GM23248 (cell line): ENCODE data around the gene PLCB1. TPM values are rescaled to one million over a fixed set of nuclear protein-coding genes. Genes with fewer than 3 reads are reported as not detected.

Experiments used
- DNase-seq: peaks from one replicate; pipeline ENCODE4 v3.0.0-alpha.2; 2015
- H2AFZ ChIP-seq: fragments of 200-600 bp; sonication (generic); 2 replicates; pipeline ENCODE4 v1.6.1; 2016; ENCODE audit warnings: antibody characterized with exemption
- H3F3A ChIP-seq: fragments of 200-600 bp; sonication (generic); 2 replicates; pipeline ENCODE4 v1.6.1; 2016; ENCODE audit warnings: mild to moderate bottlenecking, antibody characterized with exemption, mixed run types; ENCODE audit not compliant: insufficient read depth
- H3K27ac ChIP-seq: fragments of 200-600 bp; sonication (generic); 2 replicates; pipeline ENCODE4 v1.5.1; 2016; ENCODE audit warnings: mild to moderate bottlenecking
- H3K27me3 ChIP-seq: fragments of 200-600 bp; sonication (generic); replicated peaks from 2 replicates; pipeline ENCODE4 v1.6.1; 2016; ENCODE audit warnings: mild to moderate bottlenecking; ENCODE audit not compliant: insufficient read depth
- H3K36me3 ChIP-seq: fragments of 200-600 bp; sonication (generic); 2 replicates; pipeline ENCODE4 v1.6.1; 2016; ENCODE audit warnings: low read depth, mild to moderate bottlenecking
- H3K4me1 ChIP-seq: fragments of 200-600 bp; sonication (generic); 2 replicates; pipeline ENCODE4 v1.6.1; 2016; ENCODE audit warnings: mild to moderate bottlenecking; ENCODE audit not compliant: insufficient read depth
- H3K4me2 ChIP-seq: fragments of 200-600 bp; sonication (generic); one replicate; pipeline ENCODE4 v1.6.1; 2016; ENCODE audit warnings: mild to moderate bottlenecking; ENCODE audit not compliant: unreplicated experiment
- H3K4me3 ChIP-seq: fragments of 200-600 bp; sonication (generic); 2 replicates; pipeline ENCODE4 v1.5.1; 2016; ENCODE audit warnings: mild to moderate bottlenecking
- H3K79me2 ChIP-seq: fragments of 200-600 bp; sonication (generic); 2 replicates; pipeline ENCODE4 v1.6.1; 2016; ENCODE audit warnings: mild to moderate bottlenecking; ENCODE audit not compliant: insufficient read depth
- H3K9ac ChIP-seq: fragments of 200-600 bp; sonication (generic); 2 replicates; pipeline ENCODE4 v1.6.1; 2016; ENCODE audit warnings: mild to moderate bottlenecking
- H3K9me2 ChIP-seq: fragments of 200-600 bp; sonication (generic); 2 replicates; pipeline ENCODE4 v1.6.1; 2016; ENCODE audit warnings: mixed run types, mild to moderate bottlenecking, moderate library complexity; ENCODE audit not compliant: insufficient read depth
- H3K9me3 ChIP-seq: fragments of 200-600 bp; sonication (generic); one replicate; pipeline ENCODE4 v1.6.1; 2017; ENCODE audit warnings: low read depth
- H4K20me1 ChIP-seq: fragments of 200-600 bp; sonication (generic); 2 replicates; pipeline ENCODE4 v1.6.0; 2016; ENCODE audit not compliant: insufficient read depth
- EZH2 ChIP-seq: fragments of 200-600 bp; sonication (generic); IDR thresholded peaks from 2 replicates; pipeline ENCODE4 v1.6.1; 2018; ENCODE audit warnings: antibody characterized with exemption, mild to moderate bottlenecking; ENCODE audit not compliant: insufficient read depth, poor library complexity, severe bottlenecking
- EZH2phosphoT487 ChIP-seq: fragments of 200-600 bp; sonication (generic); IDR thresholded peaks from 2 replicates; pipeline ENCODE4 v1.6.1; 2018; ENCODE audit warnings: antibody characterized with exemption, moderate library complexity, mild to moderate bottlenecking, low read depth; ENCODE audit not compliant: insufficient read depth
- WGBS, 2 experiments: methylation state at CpG; one replicate each; pipeline ENCODE4 v1.1.6; 2015 to 2017; ENCODE audit warnings: low lambda C conversion rate in 2 of 2, low coverage in 1 of 2; ENCODE audit errors: missing lambda C conversion rate in 2 of 2; 5-methylcytosine and 5-hydroxymethylcytosine counted together
- in situ Hi-C: fragments of 300-500 bp; cut with MboI; formaldehyde crosslinking; loops from 2 replicates; pipeline ENCODE4 v1.15.0; 2020
- polyA plus RNA-seq: library from polyadenylated mRNA; unstranded; fragments of >200 nt; fragmentation: Nextera tagmentation; extraction: Ambion mirVana; gene quantifications from 2 replicates; pipeline ENCODE4 v1.2.1, GENCODE V29; 2016
- total RNA-seq: library from RNA; depleted of rRNA; stranded (reverse); fragments of >200 nt; shearing (Covaris generic); gene quantifications from 2 replicates; pipeline ENCODE4 v1.2.3, GENCODE V29; 2014

The PLCB1 gene
- total and polyA plus RNA-seq, 2 experiments from 2014 or later: 3.7 to 12.8 TPM

DNA sequence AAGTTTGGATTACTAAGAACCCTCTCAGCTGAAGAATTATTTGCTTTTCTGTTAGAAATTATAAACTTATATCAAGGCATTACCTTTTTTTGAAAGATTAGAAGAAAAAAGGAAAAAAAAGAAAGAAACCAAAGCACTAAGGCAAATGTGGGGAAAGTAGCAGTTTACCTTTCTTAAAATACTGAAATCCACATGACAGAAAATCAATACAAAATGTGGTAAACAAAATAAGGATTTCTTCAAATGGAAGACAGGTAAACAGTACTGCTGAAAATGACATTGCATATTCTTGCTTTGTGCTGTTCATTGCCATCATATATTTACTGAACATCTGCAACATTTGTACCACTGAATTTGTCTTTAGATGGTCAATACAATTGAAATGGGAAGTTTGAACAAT lies 525.6 kb downstream of the PLCB1 start:
- no peak overlapping the region for H3K4me2 ChIP-seq
- no peaks in the 10 kb centered on the region for H3K36me3 ChIP-seq
- H3K9me3 ChIP-seq: no peaks in the 10 kb centered on the region
- no peaks in the 10 kb centered on the region for H3F3A ChIP-seq
- H4K20me1 ChIP-seq: no peaks in the 10 kb centered on the region
- H2AFZ ChIP-seq: no peak overlapping the region
- H3K4me3 ChIP-seq: no peak overlapping the region
- no peaks in the 10 kb centered on the region for H3K27me3 ChIP-seq
- DNase-seq: no peak
- H3K27ac ChIP-seq: no peak overlapping the region
- in situ Hi-C loops: no loop called here
- H3K9ac ChIP-seq: no peak overlapping the region
- no peaks in the 10 kb centered on the region; the same call in 1 of the 2 replicates for H3K9me2 ChIP-seq
- no peaks in the 10 kb centered on the region for H3K4me1 ChIP-seq
- H3K79me2 ChIP-seq: no peaks in the 10 kb centered on the region
- TF ChIP-seq EZH2 (no peak), EZH2phosphoT487 (no peak)

GRCh38 chr20:8658103-8658502 lies 526.0 kb downstream of the PLCB1 start:
- H3K9ac ChIP-seq: no peak overlapping the region
- TF ChIP-seq EZH2 (no peak), EZH2phosphoT487 (no peak)
- no peak overlapping the region for H2AFZ ChIP-seq
- H3K79me2 ChIP-seq: no peaks in the 10 kb centered on the region
- no peak for DNase-seq
- no peaks in the 10 kb centered on the region for H3K9me3 ChIP-seq
- H3F3A ChIP-seq: no peaks in the 10 kb centered on the region
- no peaks in the 10 kb centered on the region; the same call in 1 of the 2 replicates for H3K9me2 ChIP-seq
- H3K4me1 ChIP-seq: no peaks in the 10 kb centered on the region
- in situ Hi-C loops: no loop called here
- no peak overlapping the region for H3K27ac ChIP-seq
- 94 to 95% methylated on average over 3 of the region's 3 CpGs for WGBS, 2 experiments
- H3K4me3 ChIP-seq: no peak overlapping the region
- H3K36me3 ChIP-seq: no peaks in the 10 kb centered on the region
- H3K27me3 ChIP-seq: no peaks in the 10 kb centered on the region
- no peaks in the 10 kb centered on the region for H4K20me1 ChIP-seq
- H3K4me2 ChIP-seq: no peak overlapping the region

- Histone ChIP-seq H3K27me3 (no peaks in the 10 kb centered on the region), H3K4me2 (no peak overlapping the region), H3K36me3 (no peaks in the 10 kb centered on the region), H3K79me2 (no peaks in the 10 kb centered on the region), H4K20me1 (no peaks in the 10 kb centered on the region), H3K4me1 (no peaks in the 10 kb centered on the region), H2AFZ (no peak overlapping the region), H3K9ac (no peak overlapping the region), H3K9me2 (no peaks in the 10 kb centered on the region), H3K4me3 (no peak overlapping the region), H3F3A (no peaks in the 10 kb centered on the region), H3K9me3 (no peaks in the 10 kb centered on the region), H3K27ac (no peak overlapping the region)
- TF ChIP-seq EZH2phosphoT487 (no peak), EZH2 (no peak)
- 73 to 74% methylated on average over 8 of the region's 8 CpGs for WGBS, 2 experiments
- in situ Hi-C loops: no loop called here
- no peak for DNase-seq
Measured at GRCh38 chr20:8661229-8661952, 529.3 kb downstream of the PLCB1 start.

GRCh38 chr20:8662433-8662954 lies 530.4 kb downstream of the PLCB1 start:
- H3K9me2 ChIP-seq: no peaks in the 10 kb centered on the region
- H3K9ac ChIP-seq: no peak overlapping the region
- H3K79me2 ChIP-seq: no peaks in the 10 kb centered on the region
- H3F3A ChIP-seq: no peaks in the 10 kb centered on the region
- no peaks in the 10 kb centered on the region for H3K36me3 ChIP-seq
- H3K4me1 ChIP-seq: no peaks in the 10 kb centered on the region
- in situ Hi-C loops: no loop called here
- H4K20me1 ChIP-seq: no peaks in the 10 kb centered on the region
- H2AFZ ChIP-seq: no peak overlapping the region
- WGBS, 2 experiments: 87 to 89% methylated on average over 5 of the region's 5 CpGs
- no peak overlapping the region for H3K4me3 ChIP-seq
- no peak overlapping the region for H3K27ac ChIP-seq
- no peak for DNase-seq
- H3K9me3 ChIP-seq: no peaks in the 10 kb centered on the region
- H3K4me2 ChIP-seq: no peak overlapping the region
- no peak for TF ChIP-seq EZH2phosphoT487
- no peak for TF ChIP-seq EZH2
- H3K27me3 ChIP-seq: no peaks in the 10 kb centered on the region
